Measurements from ENCODE around the gene GCGR.

GCGR gene

GRCh38 chr17:81806461-81807209, 2.7 kb downstream of the GCGR start:
- no peak for TF ChIP-seq CTCF (tag by site-specific recombination; IDR thresholded peaks at IDR 0.05)
- peak; percentile 51; the same call in 1 of the 2 replicates for TF ChIP-seq ZBTB48 (tag by site-specific recombination; IDR thresholded peaks at IDR 0.05)
- TF ChIP-seq ZNF488 (tag by site-specific recombination; IDR thresholded peaks at IDR 0.05): no peak
- no peak for TF ChIP-seq ZNF561 (tag by site-specific recombination; IDR thresholded peaks at IDR 0.05; ENCODE audit: borderline replicate concordance)
- no peak for TF ChIP-seq KLF17 (tag by site-specific recombination; IDR thresholded peaks at IDR 0.05)
- TF ChIP-seq ZNF521 (tag by site-specific recombination; IDR thresholded peaks at IDR 0.05): no peak
- TF ChIP-seq SETDB1 (IDR thresholded peaks at IDR 0.05; ENCODE audit: insufficient read length, low read length): no peak
- TF ChIP-seq ZEB2 (tag by site-specific recombination; IDR thresholded peaks at IDR 0.05): no peak
- TF ChIP-seq INSM2 (tag by site-specific recombination; IDR thresholded peaks at IDR 0.05): no peak
- TF ChIP-seq PRDM10 (tag by site-specific recombination; IDR thresholded peaks at IDR 0.05): peak; percentile 30
- TF ChIP-seq ELK4 (IDR thresholded peaks at IDR 0.05; ENCODE audit: borderline replicate concordance, low read depth, low read length): no peak
- no peak for TF ChIP-seq ZNF48 (tag by site-specific recombination; IDR thresholded peaks at IDR 0.05)
- TF ChIP-seq PATZ1 (tag by site-specific recombination; IDR thresholded peaks at IDR 0.05): 0 out of 2 replicates have a peak, but pooled peaks have one; percentile 19
- TF ChIP-seq ZNF157 (tag by site-specific recombination; IDR thresholded peaks at IDR 0.05): no peak
- TF ChIP-seq ZBTB6 (tag by site-specific recombination; IDR thresholded peaks at IDR 0.05): peak; percentile 45; the same call in 1 of the 2 replicates
- TF ChIP-seq ZNF239 (tag by site-specific recombination; IDR thresholded peaks at IDR 0.05): no peak
- no peak for TF ChIP-seq GLIS2 (tag by site-specific recombination; IDR thresholded peaks at IDR 0.05)
- peak; percentile 82 for TF ChIP-seq GLIS1 (tag by site-specific recombination; IDR thresholded peaks at IDR 0.05)
- TF ChIP-seq SP2 (tag by site-specific recombination; IDR thresholded peaks at IDR 0.05): no peak
- no peak for TF ChIP-seq SCRT1 (tag by site-specific recombination; IDR thresholded peaks at IDR 0.05; ENCODE audit: borderline replicate concordance)
- TF ChIP-seq ZNF174 (tag by site-specific recombination; IDR thresholded peaks at IDR 0.05): no peak
- no peak for TF ChIP-seq ZNF350 (tag by site-specific recombination; IDR thresholded peaks at IDR 0.05)
- H3K4me1 ChIP-seq (ENCODE audit: control insufficient read depth, insufficient read depth, low read length): peaks cover 2% of the 10 kb centered on the region; the same call in 1 of the 2 replicates
- no peaks in the 10 kb centered on the region for H3K9me3 ChIP-seq (ENCODE audit: control insufficient read depth, insufficient read depth, low read depth, low read length)
- no peaks in the 10 kb centered on the region for H3K36me3 ChIP-seq (ENCODE audit: control insufficient read depth in 2 of 2, insufficient read depth in 1 of 2, low read length in 2 of 2)
- CTCF ChIA-PET: interaction anchor here (1.1 to 1.4 kb wide), 2 partner anchors 15 to 214 kb away, joined by 4 to 6 read pairs; no protein-coding TSS in a partner anchor
- no peak overlapping the region for H3K4me3 ChIP-seq (ENCODE audit: low read depth, low read length)
- no peak overlapping the region for H3K27ac ChIP-seq (ENCODE audit: extremely low read depth, low read depth, low read length)
- POLR2A ChIA-PET: interaction anchor here (0.6 to 2.0 kb wide), 2 partner anchors 26 to 143 kb away, joined by 6 to 7 read pairs; partner anchors contain the start of gene MCRIP1
